Renal pelvis (tissue), 4 donors: ENCODE data around the gene RASAL3. TPM values are rescaled to one million over a fixed set of nuclear protein-coding genes. Genes with fewer than 3 reads are reported as not detected.
"Not testable (repeated sequence)": the region's sequence is repeated elsewhere in the genome, so short reads cannot be mapped to it uniquely, and the experiment has no call there.

Experiments
- DNase-seq: peaks from one replicate; pipeline ENCODE4 v3.0.0-alpha.2; 2013
- polyA plus RNA-seq, 3 donors: library from polyadenylated mRNA; unstranded; fragments of 120-200 nt; gene quantifications; one replicate each; pipeline ENCODE4 v1.2.1, GENCODE V29; 2013; ENCODE audit not compliant: insufficient read length in 3 of 3

RASAL3 gene
- polyA plus RNA-seq, 3 donors = 1.0 to 1.3 (median 1.0) TPM

- no peak for DNase-seq
Observed at GRCh38 chr19:15421136-15421695, 43.1 kb downstream of the RASAL3 start.

GRCh38 chr19:15419413-15420025 lies 44.8 kb downstream of the RASAL3 start:
- DNase-seq = no peak

- peak; percentile 100 for DNase-seq
Observed at GRCh38 chr19:15418579-15419412, 45.5 kb downstream of the RASAL3 start, which contains the start of gene AKAP8L. Gene AKAP8L (minus strand): TSS chr19:15418988. CDS start chr19:15418923, 65 bp downstream.

DNA sequence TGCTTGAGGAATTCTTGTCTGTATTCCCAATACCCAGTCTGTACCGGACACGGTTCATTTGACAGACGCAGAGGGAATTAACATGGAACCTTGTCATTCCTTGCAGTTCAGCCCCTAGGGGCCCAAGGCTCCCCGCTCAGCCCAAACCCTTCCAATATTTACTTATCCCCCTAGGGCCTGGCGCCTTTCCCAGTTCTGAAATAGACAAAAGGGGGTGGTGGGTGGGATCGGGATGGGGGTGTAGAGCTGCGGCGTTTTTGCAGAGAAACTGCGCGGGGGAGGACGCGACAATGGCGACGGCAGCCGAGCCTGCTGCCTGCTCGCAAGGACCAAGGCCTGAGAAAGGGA lies 46.1 kb downstream of the RASAL3 start:
- DNase-seq = peak; percentile 29

GRCh38 chr19:15417699-15418098 lies 46.6 kb downstream of the RASAL3 start:
- DNase-seq = no peak

- no peak for DNase-seq
Observed at GRCh38 chr19:15412832-15413231, 51.5 kb downstream of the RASAL3 start.

DNA sequence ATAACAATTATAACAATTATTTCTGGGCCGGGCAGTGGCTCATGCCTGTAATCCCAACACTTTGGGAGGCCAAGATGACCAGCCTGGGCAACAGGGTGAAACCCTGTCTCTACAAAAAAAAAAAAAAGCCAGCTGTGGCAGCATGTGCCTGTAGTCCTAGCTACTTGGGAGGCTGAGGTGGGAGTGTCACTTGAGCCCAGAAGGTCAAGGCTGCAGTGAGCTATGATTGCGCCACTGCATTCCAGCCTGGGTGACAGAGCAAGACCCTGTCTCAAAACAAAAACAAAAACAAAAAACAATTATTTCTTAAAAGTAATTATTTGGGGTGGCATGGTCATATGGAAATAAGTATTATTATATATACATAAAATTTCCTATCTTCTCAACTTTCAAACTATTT lies 53.0 kb downstream of the RASAL3 start:
- DNase-seq = not testable (repeated sequence)

GRCh38 chr19:15404780-15405211 lies 59.5 kb downstream of the RASAL3 start:
- DNase-seq = no peak

GRCh38 chr19:15404097-15404779 lies 60.1 kb downstream of the RASAL3 start:
- no peak for DNase-seq

DNA sequence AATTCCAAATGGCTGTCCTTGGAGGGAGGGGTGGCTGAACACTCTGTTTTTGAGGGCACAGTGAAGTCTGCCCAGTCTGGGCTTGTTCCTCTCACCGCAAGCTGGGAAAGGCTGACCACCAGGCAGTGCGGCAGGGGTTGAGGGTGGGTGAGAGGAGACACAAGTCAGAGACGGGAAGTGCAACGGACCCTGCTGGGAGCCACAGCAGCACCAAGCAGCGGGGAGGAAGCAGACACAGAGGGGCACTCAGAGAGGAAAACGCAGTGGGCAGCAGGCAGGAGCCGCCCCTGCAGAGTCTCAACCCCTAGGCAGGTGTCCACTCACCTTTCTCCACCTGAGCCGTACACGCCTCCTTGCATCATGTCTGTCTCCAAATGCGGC lies 61.2 kb downstream of the RASAL3 start:
- no peak for DNase-seq

GRCh38 chr19:15402411-15403150 lies 61.8 kb downstream of the RASAL3 start:
- no peak for DNase-seq

Other genes with a start within 250 kb of the RASAL3 start
- gene EPHX3, start 232.1 kb downstream of the RASAL3 start, polyA plus RNA-seq = 1 to 10 TPM; 4.5 to 6.2 (median 5.7) TPM
- 10 to 100 TPM; 51.6 to 59.8 (median 58.6) TPM for gene BRD4, start 132.0 kb downstream of the RASAL3 start, polyA plus RNA-seq
- gene AKAP8, start 84.8 kb downstream of the RASAL3 start, polyA plus RNA-seq = 10 to 100 TPM; 26.6 to 36.3 (median 35.5) TPM
- 100 to 1,000 TPM; 102 to 126 (median 109) TPM for gene AKAP8L, start 45.6 kb downstream of the RASAL3 start, polyA plus RNA-seq
- 10 to 100 TPM; 32.6 to 43.1 (median 42.2) TPM for gene WIZ, start 14.6 kb downstream of the RASAL3 start, polyA plus RNA-seq
- gene PGLYRP2, start 15.0 kb upstream of the RASAL3 start, polyA plus RNA-seq = under 1 TPM in 1 of 3 donors, not detected in 2; 0.04 TPM
- gene CYP4F22, start 44.0 kb upstream of the RASAL3 start, polyA plus RNA-seq = under 1 TPM; 0.12 to 0.37 (median 0.14) TPM
- under 1 TPM in 1 of 3 donors, not detected in 2; 0.03 TPM for gene CYP4F8, start 150.7 kb upstream of the RASAL3 start, polyA plus RNA-seq
- gene CYP4F3, start 176.4 kb upstream of the RASAL3 start, polyA plus RNA-seq = 1 to 10 TPM in 2 of 3 donors, under 1 TPM in 1; 0.27 to 1.3 (median 1.1) TPM
- 1 to 10 TPM in 1 of 3 donors, under 1 TPM in 1, not detected in 1; 0.93 to 1.2 TPM for gene CYP4F12, start 208.5 kb upstream of the RASAL3 start, polyA plus RNA-seq